NCI-H1694 (cell line): ENCODE data around the gene ZCCHC24.

Experiments
- DNase-seq: peaks from one replicate; lab custom pipeline; 2025; lab: John Stamatoyannopoulos, UW

ZCCHC24 gene

DNA sequence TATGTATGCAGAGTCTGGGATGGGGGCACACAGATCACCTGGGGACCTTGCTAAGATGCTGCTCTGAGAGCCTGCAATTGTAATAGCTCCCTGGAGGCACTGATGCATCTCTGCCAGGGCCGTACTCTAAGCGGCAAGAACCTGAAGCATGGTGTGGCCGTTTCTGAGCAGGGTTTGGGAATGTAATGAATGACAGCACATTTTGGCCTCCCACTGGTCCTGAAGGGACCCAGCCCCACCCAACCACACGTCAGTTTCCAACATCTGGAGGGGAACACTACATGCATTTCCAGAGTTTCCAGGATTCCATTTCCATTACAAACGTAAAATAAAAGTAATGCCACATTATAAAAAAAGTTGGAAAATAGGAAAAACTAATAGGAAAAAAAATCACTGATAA, 14.0 kb downstream of the ZCCHC24 start:
- DNase-seq, result no peak

DNA sequence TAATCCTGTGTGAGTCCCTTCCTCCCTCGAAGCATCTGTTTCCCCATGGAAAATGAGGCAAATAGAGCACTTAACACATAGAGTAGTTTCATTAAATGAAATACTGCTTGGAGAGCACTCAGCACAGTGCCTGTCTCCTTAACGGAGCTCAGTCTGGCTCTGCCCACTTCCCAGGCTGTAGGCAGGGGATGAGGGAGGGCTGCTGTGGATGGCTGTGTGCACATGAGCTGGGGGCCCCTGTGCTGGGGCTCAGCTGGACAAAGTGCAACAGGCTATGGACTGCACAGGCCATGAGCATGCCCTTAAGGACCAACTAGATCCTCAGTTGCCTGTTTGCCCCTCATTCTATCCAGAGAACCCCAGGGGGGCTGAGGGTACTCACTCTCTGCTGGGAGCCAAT, 14.5 kb downstream of the ZCCHC24 start:
- DNase-seq, result no peak

DNA sequence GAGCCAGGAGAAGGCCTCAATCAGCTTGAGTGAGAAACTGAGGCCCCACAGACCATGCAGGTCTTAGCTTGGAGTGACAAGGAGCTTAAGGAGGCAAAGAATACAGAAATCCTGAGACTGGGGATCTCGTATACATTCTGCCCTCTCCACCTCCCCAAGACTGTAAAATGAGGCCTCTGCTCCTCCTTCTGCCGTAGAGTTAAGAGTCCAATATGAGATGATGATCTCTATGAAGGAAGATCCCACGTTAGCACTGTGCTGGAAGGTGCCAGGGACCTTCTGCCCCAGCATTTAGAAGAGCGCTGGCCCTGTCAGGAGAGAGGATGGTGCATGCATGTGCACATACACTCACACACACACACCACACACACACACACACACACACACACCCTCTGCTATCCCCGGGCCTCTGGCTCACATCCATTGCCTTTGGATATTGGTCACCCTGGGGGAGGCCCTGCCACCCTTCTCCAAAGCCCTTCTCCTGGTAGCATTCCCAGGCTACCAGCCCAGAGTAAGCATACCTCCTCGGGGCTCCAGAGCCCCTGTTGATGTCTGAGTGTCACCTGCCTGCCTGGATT, 15.0 kb downstream of the ZCCHC24 start:
- no peak for DNase-seq

DNA sequence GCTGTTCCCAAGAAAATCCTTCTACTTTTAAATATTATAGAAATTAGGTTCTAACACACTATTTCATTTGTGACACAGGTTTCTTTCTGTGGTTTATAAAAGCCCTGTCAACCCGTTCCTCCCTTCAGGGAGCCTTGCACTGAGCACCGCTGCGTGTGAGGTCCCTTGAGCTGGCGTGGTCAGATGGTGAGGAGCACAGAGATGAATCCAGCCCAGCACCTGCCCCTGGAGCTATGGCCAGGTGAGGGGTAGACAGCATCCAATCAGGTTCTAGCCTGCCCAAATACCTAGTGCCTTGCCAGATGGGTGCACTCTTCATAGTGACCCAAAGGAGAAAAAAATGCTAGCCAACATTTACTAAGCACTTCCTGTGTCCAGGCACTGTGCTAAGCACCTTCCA, 15.7 kb downstream of the ZCCHC24 start:
- no peak for DNase-seq

DNA sequence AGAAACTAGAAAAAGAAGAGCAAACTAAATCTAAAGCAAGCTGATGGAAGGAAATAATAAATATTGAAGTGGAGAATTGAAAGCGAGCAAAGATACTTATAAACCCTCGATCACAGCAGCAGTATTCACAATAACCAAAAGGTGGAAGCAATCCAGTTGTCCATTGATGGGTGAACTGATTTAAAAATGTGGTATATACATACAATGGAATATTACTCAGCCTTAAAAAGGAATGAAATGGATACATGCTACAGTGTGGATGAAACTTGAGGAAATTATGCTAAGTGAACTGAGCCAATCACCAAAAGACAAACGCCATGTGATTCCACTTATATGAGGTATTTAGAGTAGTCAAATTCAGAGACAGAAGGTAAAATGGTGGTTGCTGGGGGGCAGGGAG, 17.5 kb downstream of the ZCCHC24 start:
- DNase-seq, result no peak

DNA sequence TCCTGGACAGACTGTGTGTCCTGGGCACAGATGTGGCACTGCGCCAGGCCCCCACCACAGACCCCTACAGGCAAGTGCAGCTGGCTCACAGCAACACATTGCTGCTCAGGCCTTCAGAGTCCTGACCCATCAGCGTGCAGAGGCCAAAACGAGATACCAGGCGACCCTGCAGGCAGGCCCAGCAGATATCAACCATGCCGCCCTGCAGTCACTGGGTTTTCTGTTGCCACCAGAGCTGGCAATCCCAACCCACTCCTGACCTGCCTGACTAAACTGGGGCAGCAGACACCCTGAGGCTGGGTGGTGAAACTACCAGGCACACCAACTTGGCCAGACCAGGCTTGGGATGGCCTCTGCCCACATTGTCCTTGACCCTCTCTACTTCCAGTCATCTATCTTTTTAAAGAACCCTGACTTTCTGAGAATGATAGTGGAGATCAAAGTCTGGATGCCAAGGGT, 20.3 kb downstream of the ZCCHC24 start:
- DNase-seq, result no peak

DNA sequence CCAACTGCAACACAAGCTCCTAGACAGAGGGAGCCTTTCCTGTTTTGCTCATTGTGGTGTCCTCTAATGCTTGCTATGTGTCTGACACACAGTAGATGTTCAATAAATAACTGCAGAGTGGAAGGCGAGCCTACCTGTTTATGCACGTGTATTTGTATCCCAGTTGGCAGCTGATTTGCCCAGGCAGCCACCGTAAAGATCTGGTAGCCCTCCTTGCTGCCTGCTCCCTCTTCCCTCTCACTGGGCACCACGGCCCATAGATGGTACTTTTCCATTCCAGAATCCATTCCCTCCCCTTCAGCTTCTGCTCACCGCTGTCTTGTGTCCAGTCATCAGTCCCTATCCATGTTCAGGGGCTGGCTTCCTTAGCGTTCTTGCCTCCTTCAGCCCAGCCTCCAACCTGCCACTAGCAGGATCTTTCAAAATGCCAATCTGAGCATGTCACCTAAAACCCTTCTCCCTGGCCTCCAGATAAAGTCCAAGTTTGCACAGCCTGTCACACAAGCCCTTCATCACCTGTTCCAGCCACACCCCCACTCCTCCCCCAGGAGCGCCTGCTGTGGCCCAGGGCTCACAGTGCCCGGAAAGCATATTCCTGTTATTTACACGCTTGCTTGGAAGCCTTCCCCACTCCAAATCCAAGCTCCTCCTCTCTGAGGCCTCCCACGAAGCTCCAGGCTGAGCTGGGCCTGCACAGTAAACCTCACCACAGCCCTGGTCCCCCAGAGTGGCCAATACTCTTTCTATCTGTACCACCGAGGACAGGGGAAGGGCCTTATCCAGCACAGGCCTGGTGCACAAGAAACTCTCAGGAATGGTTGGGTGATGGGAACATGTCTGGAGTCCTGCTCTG, 21.0 kb downstream of the ZCCHC24 start:
- DNase-seq, result no peak

DNA sequence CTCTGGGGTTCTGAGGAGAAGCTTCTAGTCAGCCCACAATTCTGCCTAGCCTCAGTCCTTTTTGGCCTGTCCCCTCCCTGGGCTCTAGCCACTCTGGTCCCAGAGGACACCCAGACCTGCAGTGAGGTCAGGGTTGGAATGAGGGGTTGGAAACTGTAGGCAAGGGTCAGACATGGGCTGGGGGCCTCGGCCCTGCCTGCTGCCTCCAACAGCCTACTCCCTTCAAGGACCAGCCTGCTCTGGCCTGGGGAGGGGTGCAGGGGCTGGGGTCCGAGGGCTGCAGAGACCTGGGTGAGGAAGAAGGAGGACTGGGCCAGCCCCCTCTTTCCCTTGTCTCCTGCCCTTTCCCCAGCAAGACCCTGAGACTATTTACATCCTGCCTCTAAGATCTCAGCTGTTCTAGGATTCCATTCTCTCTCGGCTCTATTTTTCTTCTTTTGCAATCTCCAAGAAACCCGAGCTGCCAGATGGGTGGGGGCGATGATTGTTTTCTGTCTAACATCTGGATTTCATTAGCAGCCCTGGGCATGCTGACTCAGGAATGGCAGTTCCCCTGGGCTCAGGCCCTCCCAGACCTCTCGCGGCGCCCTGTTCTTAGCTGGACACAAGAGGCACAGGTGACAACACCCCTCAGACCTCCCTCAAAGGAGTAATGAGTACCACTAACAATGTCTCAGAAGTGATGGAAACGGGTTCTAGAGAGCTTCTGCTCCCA, 23.1 kb downstream of the ZCCHC24 start:
- no peak for DNase-seq

DNA sequence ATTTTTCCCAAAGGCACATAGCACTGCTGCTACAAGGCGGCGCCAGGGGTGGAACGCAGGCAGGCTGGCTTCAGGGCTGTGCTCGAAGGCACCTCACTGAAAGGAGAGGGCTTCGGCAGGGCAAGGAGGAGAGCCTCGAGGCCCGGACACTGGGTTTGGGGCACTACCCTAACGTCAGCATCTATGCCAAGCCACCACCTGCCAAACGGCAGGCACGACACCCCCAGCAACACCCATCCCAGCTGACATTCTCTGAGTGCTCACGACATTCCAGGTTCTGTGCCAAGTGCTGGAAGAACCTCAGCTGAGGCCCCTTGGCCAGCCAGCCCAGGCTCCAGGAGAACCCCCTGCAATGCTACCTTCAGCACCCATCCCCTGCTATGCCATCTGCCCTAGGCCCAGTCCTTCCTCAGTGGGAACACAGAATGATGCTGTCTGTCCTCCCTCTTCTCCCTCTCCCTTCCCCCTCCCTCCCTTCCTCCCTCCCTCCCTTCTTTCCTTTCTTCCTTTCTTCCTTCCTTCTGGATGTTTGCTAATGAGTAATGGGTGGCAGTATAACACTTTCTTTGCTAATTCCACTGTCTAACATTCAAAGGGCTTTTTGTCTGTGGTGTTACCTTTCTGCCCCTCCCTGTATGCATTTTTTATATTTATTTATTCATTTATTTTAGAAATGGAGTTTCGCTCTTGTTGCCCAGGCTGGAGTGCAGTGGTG, 24.3 kb downstream of the ZCCHC24 start:
- no peak for DNase-seq

DNA sequence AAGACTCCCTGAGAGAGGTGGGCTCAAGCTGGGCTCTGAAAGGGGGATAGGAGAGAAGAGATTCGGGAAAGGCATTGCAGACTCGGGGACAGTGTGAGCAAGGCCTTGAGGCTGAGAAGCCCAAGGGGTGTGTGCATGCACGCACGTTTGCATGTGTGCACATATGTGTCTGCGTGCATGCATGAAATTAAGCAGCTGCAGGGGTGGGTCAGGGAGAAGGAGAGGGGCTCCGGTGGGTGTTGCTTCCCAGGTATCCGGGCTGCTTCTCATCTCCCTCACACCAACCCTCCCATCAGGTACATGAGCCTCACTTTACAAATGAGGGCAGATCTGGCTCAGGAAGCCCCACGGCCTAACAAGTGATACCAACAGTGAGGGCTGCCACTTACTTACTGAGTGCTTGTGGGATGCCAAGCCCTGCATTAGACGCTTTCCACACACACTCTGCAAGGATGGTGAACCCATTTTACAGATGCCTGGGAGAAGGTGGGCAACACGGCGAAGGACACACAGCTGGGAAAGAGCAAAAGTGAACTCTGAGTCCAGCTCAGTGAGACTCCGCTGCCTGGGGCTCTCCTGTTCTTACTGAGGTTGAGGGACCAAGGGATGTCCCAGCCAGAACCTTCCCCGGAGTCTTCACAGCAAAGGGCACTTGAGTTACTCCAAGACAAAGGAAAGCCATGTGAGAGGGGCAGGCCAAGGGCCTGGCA, 26.4 kb downstream of the ZCCHC24 start:
- no peak for DNase-seq

DNA sequence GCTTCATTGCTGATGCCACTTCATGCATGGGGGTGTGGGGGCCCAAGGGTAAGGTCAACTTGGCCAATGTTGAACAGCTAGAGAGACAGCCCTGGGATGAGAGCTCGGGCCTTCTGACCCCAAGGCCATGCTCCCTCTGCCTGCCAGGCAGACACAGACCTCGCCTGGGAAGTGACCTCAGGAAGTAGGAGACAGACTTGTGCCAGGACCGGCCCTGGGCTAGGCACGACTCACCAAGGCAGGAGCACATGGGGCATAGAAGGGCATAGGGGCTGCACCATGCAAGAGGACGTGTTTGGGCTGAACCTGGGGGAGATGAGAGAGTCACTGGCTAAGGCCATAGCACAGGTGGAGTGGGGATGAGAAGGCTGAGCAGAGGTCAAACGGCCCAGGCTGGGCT, 27.1 kb downstream of the ZCCHC24 start:
- no peak for DNase-seq

DNA sequence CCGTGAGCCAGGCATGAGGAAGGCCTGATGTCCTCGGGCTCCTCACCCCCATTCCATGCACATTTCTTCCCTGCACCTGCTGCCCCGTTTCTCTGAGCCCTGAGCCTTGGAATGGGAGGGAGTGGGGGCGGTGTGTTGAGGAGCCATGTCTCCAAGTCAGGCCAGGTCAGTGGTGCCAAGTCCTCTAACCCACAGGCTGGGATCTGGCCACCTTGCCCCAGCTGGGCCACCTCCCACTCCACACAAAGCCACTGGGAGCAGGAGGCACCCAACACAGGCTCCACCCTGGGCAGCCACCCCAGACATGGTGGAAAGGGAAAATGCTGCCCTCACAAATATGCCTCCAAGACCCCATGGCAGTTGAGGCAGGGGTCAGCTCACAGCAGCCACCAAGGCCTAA, 27.7 kb downstream of the ZCCHC24 start:
- DNase-seq, result no peak

DNA sequence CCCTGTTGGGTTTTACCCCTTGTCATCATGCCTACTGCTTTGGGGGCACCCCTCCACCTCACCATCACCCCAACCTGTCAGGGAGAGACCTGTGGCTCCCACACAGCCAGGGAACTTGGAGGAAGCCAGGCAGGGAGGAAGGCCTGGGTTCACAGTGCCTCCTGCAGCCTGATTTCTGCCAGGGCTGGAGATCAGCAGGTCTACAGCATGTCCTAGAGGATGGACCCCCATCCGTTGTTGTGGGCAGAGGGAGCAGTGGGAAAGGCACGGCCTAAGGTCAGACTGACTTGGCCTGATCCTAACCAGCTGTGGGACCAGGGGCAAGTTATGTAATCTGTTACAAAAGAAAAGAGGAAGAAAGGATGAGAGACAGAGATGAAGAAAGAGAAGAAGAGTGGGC, 28.2 kb downstream of the ZCCHC24 start:
- no peak for DNase-seq

DNA sequence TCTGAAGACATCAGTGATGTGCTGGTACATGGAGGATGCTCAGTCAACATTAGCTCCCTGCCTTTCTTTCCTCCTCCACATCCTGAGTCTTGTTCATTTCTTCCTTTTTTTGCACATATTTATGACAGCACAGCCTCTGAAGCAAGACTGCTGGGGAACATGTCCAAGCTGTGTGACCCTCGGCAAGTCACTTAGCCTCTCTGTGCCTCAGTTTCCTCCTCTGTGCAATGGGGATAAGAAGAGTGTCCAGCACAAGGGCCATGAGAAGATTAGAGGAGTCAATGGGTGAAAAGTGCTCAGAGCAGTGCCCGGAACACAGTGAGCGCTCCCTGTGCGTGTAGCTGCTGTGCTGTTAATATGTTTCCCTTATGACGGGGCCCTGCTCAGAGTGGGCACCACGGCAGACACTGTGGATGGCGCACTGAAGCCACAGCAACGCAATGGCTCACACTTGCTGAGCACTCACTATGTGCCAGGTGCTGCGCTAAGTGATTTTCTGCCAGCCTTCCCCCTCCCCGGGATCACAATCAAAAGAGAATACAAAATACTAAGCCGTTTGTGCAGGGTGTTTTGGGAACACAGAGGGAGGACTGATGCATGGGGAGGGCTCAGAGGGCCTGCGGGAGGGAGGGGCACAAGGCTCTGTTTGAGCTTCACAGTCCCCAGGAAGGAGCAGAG, 28.7 kb downstream of the ZCCHC24 start:
- no peak for DNase-seq

DNA sequence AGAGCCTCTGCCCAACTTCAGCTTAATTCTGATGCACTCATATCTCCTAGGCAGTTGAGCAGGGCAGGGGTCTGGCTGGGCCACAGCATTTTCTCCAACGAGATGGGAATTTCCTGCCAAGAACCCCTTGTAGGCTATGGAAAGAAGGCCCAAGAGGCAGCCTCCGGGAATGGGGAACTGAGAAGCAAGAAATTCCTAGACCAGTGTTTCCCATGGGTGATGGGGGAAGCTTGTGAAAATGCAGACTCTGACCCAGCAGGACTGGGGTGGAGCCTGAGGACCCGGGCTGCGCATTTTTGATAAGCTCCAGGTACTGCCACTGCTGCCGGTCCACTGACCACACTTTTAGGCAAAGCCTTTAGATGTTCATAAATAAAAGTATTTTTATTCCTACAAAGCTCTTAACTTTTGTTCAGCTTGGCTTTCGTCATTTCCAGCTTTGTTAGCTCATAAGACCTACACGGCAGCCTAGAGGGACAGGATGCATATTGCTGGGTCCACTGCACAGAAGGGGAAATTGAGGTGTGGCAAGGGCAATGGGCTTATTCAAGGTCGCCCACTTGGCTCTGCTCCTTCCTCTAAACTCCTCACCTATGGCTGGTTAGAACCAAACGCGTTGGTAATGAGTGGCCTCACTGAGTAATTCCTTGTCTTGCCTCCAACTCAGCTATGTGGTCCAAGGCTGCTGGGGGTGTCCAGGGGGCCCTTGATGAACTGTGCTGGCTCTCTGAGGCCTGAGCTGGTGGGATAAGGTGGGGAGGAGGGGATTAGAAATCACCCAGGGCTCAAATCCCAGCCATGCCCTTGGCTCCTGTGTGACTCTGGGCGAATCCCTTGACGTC, 29.5 kb downstream of the ZCCHC24 start:
- DNase-seq, result no peak

DNA sequence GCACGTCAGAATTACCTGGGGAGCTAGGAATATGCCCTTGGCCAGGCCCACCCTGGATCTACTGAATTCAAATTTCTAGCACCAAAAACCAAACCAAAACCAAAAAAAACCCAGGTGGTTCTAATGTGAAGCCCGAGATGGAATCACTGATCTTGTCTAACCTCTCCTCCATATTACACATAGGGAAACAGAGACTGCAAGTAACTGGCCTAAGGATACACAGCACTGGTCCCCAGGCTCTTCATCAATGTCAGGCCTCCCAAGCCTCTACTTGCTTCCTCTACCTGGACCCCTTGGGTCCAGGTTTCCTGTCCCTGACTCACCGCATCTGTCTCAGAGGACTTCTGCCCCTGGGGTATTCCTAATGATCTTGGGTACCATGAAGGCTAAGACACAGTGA, 30.7 kb downstream of the ZCCHC24 start:
- no peak for DNase-seq

DNA sequence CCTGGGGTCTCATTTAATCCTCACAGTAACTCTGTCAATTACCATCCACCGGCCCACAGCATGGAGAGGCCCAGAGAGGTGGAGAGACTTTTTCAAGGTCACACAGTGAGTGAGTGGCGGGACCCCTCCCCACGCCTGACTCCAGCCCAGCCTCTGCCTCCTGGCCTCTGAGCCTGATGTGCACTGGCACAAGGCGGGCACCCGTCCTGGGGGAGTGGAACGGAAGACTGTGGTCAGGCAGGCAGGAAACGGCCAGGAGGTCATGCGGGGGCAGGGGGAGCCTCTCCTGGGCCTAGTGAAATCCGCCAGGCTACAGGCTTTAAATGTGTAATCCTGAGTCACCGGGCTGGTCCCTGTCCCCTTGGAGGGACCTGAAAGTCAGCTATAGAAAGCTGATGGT, 32.2 kb downstream of the ZCCHC24 start:
- no peak for DNase-seq

DNA sequence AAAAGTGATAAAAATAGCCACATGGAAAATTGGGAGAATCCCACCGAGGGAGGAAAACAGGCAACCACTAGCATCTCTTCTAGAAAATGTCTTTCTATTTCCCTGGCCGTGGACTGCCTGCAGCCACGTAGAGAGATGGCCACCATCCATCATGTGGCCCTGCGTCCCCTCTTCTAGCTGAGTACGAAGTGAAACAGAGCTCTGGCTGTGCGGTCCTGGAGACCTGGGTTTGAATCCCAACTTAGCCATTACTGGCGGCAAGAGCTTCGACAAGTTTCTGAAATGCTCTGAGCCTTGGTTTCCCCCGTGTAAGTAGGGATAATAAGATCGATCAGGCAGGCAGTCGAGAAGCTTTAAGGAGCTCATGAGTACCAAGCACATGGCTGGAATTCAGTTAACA, 32.9 kb downstream of the ZCCHC24 start:
- DNase-seq, result no peak

DNA sequence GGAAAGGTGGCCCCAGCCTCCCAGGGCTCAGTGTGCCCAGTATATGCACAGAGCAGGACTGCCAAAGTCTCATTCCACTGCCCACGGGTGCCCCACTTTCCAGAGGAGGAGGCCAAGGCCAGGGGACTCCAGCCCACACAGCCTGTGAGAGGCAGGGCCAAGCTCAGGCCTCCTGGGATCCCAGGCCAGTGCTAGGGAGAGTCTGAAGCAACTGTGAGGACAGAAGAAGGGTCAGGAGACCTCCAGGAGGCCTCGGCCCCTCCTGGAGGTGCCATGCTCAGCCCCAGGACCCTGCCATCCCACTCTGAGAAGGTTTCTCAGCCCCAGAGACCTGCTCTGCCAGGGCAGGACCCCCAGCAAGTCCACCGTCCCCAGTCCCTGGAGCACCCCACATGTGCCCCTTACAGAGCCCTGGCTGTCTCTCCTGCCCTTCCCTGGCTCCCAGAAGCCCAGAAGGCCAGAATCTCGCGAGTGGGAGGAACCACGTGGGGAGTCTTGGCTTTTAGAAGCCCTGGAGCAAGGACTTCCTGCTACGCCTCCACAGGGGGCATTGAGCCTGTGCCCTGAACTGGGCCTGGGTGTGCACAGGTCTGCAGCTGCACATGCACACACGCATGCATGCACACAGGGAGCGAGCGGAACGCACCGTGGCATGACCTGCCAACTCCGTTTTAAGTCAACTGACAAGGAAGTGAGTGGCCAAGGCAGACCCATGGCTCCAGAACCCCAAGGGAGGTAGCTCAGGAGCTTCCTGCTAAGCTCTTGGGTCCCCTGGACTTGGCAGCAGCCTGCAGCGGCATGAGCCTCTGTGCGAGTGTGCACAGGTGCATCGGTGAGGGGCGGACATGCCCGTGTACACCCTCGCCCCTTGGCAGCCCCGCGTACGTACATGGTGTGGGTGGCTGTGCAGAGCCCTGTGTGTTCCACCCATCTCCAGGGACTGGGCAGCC, 33.6 kb downstream of the ZCCHC24 start:
- no peak for DNase-seq
